HepG2 (cell line): ENCODE data around the gene PEX10. TPM values are rescaled to one million over a fixed set of nuclear protein-coding genes. Genes with fewer than 3 reads are reported as not detected.

Experiments used
- DNMT3B ChIP-seq: conservative IDR thresholded peaks from 2 replicates; pipeline ENCODE4 v1.6.1; 2016; ENCODE audit warnings: missing biosample characterization, control low read depth
- DPF2 ChIP-seq: sonication (generic); formaldehyde crosslinking; IDR thresholded peaks from 2 replicates; pipeline ENCODE4 v1.4.0; 2020; ENCODE audit warnings: mild to moderate bottlenecking, low read depth, missing genetic modification reagents, borderline replicate concordance
- HMG20B ChIP-seq: conservative IDR thresholded peaks from 2 replicates; pipeline ENCODE4 v1.6.1; 2016; ENCODE audit warnings: missing genetic modification reagents, missing compliant biosample characterization
- HNRNPL ChIP-seq: fragments of 200-400 bp; formaldehyde crosslinking; IDR thresholded peaks from 2 replicates; pipeline ENCODE4 v1.6.1; 2017; ENCODE audit warnings: mild to moderate bottlenecking, low read depth, low read length
- KLF15 ChIP-seq: sonication (generic); formaldehyde crosslinking; IDR thresholded peaks from 2 replicates; pipeline ENCODE4 v1.8.1; 2023; ENCODE audit warnings: borderline replicate concordance, mild to moderate bottlenecking, inconsistent platforms, missing genetic modification reagents, mixed read lengths
- KMT2A ChIP-seq: sonication (generic); formaldehyde crosslinking; IDR thresholded peaks from 2 replicates; pipeline ENCODE4 v1.4.0; 2020; ENCODE audit warnings: missing genetic modification reagents
- MTF1 ChIP-seq: sonication (generic); formaldehyde crosslinking; IDR thresholded peaks from 2 replicates; pipeline ENCODE4 v1.5.0; 2020; ENCODE audit warnings: missing genetic modification reagents
- MXD3 ChIP-seq: IDR thresholded peaks from 2 replicates; pipeline ENCODE4 v1.6.1; 2016; ENCODE audit warnings: mild to moderate bottlenecking, missing biosample characterization, missing genetic modification reagents
- NFKB2 ChIP-seq: sonication (generic); formaldehyde crosslinking; IDR thresholded peaks from 2 replicates; pipeline ENCODE4 v1.4.0; 2020; ENCODE audit warnings: missing genetic modification reagents, borderline replicate concordance
- TEAD2 ChIP-seq: sonication (generic); formaldehyde crosslinking; IDR thresholded peaks from 2 replicates; pipeline ENCODE4 v1.9.0; 2021; ENCODE audit warnings: missing genetic modification reagents
- ZBTB7B ChIP-seq: sonication (generic); formaldehyde crosslinking; IDR thresholded peaks from 2 replicates; pipeline ENCODE4 v1.4.0; 2020; ENCODE audit warnings: missing genetic modification reagents
- ZFP91 ChIP-seq: sonication (generic); formaldehyde crosslinking; IDR thresholded peaks from 2 replicates; pipeline ENCODE4 v1.9.0; 2022; ENCODE audit warnings: missing genetic modification reagents, mild to moderate bottlenecking, borderline replicate concordance
- ZNF589 ChIP-seq: sonication (generic); formaldehyde crosslinking; conservative IDR thresholded peaks from 2 replicates; pipeline ENCODE4 v1.8.0; 2022; ENCODE audit warnings: mild to moderate bottlenecking, moderate library complexity, missing genetic modification reagents
- polyA plus RNA-seq, 8 experiments: library from polyadenylated mRNA; depleted of rRNA in 3 of 8; stranded (reverse) in 7 of 8; unstranded in 1 of 8; fragments of >200 nt; fragmentation: Illumina TruSeq in 4 of 8; extraction: Trizol in 4 of 8; gene quantifications; 2 replicates each; pipeline versions ENCODE4 v1.2.1 to v1.2.3, GENCODE V29; 2011 to 2016; ENCODE audit warnings: low read depth in 4 of 8, missing spikeins in 1 of 8, mixed read lengths in 1 of 8; ENCODE audit not compliant: insufficient read depth in 1 of 8
- total RNA-seq, 5 experiments: library from RNA; depleted of rRNA; stranded (reverse); fragments of >200 nt; fragmentation: Illumina TruSeq; extraction: Trizol; gene quantifications; 2 replicates each; pipeline ENCODE4 v1.2.3, GENCODE V29; 2016; ENCODE audit warnings: low read depth in 1 of 5
- TF ChIP-seq, protein P1 (sequence below): sonication (generic); formaldehyde crosslinking; IDR thresholded peaks from 2 replicates; pipeline ENCODE4 v1.8.1; 2023; ENCODE audit warnings: mild to moderate bottlenecking, missing genetic modification reagents, borderline replicate concordance
- TF ChIP-seq, protein P2 (sequence below): sonication (generic); formaldehyde crosslinking; IDR thresholded peaks from 2 replicates; pipeline ENCODE4 v1.5.1; 2020; ENCODE audit warnings: mild to moderate bottlenecking, missing genetic modification reagents, moderate library complexity
- TF ChIP-seq, protein P3 (sequence below): conservative IDR thresholded peaks from 2 replicates; pipeline ENCODE4 v1.6.1; 2018; ENCODE audit warnings: missing genetic modification reagents

Gene PEX10
- total and polyA plus RNA-seq, 2 of the 13 experiments (the other 11 are each of a cell fraction or from before 2014, with no cell fraction given) = 16.1 to 39.6 TPM

GRCh38 chr1:2391041-2391930 lies 21.1 kb downstream of the PEX10 start, which contains the start of the genes MORN1 and RER1 (continued):
- TF ChIP-seq DPF2 (CRISPR knock-in tag) (no peak), TEAD2 (no peak), DNMT3B (no peak), KLF15 (no peak), HMG20B (CRISPR knock-in tag) (no peak), ZBTB7B (no peak), ZFP91 (CRISPR knock-in tag) (peak; percentile 83), MTF1 (no peak), ZNF589 (CRISPR knock-in tag) (no peak), KMT2A (CRISPR knock-in tag) (peak; percentile 63; the same call in 1 of the 2 replicates), HNRNPL (0 out of 2 replicates have a peak, but pooled peaks have one; percentile 12), NFKB2 (CRISPR knock-in tag) (peak; percentile 32; the same call in 1 of the 2 replicates), MXD3 (CRISPR knock-in tag) (peak; percentile 53; the same call in 1 of the 2 replicates)
- TF ChIP-seq, protein P1, sequence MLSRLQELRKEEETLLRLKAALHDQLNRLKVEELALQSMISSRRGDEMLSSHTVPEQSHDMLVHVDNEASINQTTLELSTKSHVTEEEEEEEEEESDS (CRISPR knock-in tag) = no peak
- TF ChIP-seq, protein P2, sequence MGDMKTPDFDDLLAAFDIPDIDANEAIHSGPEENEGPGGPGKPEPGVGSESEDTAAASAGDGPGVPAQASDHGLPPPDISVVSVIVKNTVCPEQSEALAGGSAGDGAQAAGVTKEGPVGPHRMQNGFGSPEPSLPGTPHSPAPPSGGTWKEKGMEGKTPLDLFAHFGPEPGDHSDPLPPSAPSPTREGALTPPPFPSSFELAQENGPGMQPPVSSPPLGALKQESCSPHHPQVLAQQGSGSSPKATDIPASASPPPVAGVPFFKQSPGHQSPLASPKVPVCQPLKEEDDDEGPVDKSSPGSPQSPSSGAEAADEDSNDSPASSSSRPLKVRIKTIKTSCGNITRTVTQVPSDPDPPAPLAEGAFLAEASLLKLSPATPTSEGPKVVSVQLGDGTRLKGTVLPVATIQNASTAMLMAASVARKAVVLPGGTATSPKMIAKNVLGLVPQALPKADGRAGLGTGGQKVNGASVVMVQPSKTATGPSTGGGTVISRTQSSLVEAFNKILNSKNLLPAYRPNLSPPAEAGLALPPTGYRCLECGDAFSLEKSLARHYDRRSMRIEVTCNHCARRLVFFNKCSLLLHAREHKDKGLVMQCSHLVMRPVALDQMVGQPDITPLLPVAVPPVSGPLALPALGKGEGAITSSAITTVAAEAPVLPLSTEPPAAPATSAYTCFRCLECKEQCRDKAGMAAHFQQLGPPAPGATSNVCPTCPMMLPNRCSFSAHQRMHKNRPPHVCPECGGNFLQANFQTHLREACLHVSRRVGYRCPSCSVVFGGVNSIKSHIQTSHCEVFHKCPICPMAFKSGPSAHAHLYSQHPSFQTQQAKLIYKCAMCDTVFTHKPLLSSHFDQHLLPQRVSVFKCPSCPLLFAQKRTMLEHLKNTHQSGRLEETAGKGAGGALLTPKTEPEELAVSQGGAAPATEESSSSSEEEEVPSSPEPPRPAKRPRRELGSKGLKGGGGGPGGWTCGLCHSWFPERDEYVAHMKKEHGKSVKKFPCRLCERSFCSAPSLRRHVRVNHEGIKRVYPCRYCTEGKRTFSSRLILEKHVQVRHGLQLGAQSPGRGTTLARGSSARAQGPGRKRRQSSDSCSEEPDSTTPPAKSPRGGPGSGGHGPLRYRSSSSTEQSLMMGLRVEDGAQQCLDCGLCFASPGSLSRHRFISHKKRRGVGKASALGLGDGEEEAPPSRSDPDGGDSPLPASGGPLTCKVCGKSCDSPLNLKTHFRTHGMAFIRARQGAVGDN (CRISPR knock-in tag) = peak; percentile 80
- TF ChIP-seq, protein P3, sequence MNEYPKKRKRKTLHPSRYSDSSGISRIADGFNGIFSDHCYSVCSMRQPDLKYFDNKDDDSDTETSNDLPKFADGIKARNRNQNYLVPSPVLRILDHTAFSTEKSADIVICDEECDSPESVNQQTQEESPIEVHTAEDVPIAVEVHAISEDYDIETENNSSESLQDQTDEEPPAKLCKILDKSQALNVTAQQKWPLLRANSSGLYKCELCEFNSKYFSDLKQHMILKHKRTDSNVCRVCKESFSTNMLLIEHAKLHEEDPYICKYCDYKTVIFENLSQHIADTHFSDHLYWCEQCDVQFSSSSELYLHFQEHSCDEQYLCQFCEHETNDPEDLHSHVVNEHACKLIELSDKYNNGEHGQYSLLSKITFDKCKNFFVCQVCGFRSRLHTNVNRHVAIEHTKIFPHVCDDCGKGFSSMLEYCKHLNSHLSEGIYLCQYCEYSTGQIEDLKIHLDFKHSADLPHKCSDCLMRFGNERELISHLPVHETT (CRISPR knock-in tag) = peak; percentile 85
